SK-N-MC (cell line): ENCODE results near the gene EGR4.

ENCODE experiments used
- DNase-seq: peaks from one replicate; pipeline ENCODE4 v3.0.0-alpha.2; 2011; ENCODE audit warnings: low read depth, low spot score
- H3K27ac ChIP-seq: fragments of 200-600 bp; sonication (generic); 2 replicates; pipeline ENCODE4 v1.5.1; 2016; ENCODE audit warnings: mixed run types
- H3K36me3 ChIP-seq: fragments of 200-600 bp; sonication (generic); 2 replicates; pipeline ENCODE4 v1.6.1; 2017; ENCODE audit warnings: antibody characterized with exemption, low read length, mixed read lengths; ENCODE audit not compliant: insufficient read depth
- H3K4me3 ChIP-seq: fragments of 200-600 bp; sonication (generic); 2 replicates; pipeline ENCODE4 v1.5.1; 2016
- H3K9ac ChIP-seq: fragments of 200-600 bp; sonication (generic); 2 replicates; pipeline ENCODE4 v1.8.0; 2017; ENCODE audit warnings: mixed run types, mixed read lengths; ENCODE audit not compliant: insufficient read length
- H3K9me3 ChIP-seq: fragments of 200-600 bp; sonication (generic); 2 replicates; pipeline ENCODE4 v1.6.1; 2017; ENCODE audit warnings: low read depth, mild to moderate bottlenecking, antibody characterized with exemption, low read length, moderate library complexity, mixed read lengths
- EZH2 ChIP-seq: fragments of 200-600 bp; sonication (generic); IDR thresholded peaks from one replicate; pipeline ENCODE4 v1.6.1; 2017; ENCODE audit warnings: antibody characterized with exemption
- FOXP2 ChIP-seq: optimal IDR thresholded peaks from 2 replicates; pipeline ENCODE3; 2011; ENCODE audit warnings: mild to moderate bottlenecking, moderate library complexity; ENCODE audit not compliant: insufficient read depth; ENCODE audit errors: extremely low read length, control extremely low read depth
- POLR2AphosphoS5 ChIP-seq: IDR thresholded peaks from 2 replicates; pipeline ENCODE4 v1.6.1; 2012; ENCODE audit warnings: mild to moderate bottlenecking, low read depth, low read length, borderline replicate concordance

The EGR4 gene

DNA sequence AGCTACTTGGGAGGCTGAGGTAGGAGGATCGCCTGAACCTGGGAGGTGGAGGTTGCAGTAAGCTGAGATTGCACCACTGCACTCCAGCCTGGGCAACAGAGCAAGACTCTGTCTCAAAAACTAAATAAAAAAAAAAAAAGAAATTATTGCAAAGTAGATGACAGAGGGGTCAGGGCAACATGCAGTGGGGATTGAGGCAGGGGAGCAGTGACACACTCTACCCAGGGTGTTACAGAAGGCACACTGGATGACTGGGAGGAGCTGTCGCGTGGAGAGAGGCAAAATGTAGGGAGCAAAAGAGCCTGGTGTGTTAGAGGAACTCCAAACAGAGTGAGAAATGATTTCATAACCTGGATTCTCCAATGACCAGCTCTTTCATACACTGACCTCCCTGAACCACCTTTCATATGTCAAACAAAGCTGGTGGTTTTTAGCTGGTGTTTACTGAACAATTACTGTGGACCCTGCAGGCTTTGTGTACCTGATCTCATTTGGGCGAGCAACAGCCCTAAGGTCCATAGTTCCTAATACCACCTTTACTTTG, 31.2 kb downstream of the EGR4 start:
- Histone ChIP-seq H3K36me3 (no peaks in the 10 kb centered on the region), H3K27ac (no peak overlapping the region)
- no peak for DNase-seq

DNA sequence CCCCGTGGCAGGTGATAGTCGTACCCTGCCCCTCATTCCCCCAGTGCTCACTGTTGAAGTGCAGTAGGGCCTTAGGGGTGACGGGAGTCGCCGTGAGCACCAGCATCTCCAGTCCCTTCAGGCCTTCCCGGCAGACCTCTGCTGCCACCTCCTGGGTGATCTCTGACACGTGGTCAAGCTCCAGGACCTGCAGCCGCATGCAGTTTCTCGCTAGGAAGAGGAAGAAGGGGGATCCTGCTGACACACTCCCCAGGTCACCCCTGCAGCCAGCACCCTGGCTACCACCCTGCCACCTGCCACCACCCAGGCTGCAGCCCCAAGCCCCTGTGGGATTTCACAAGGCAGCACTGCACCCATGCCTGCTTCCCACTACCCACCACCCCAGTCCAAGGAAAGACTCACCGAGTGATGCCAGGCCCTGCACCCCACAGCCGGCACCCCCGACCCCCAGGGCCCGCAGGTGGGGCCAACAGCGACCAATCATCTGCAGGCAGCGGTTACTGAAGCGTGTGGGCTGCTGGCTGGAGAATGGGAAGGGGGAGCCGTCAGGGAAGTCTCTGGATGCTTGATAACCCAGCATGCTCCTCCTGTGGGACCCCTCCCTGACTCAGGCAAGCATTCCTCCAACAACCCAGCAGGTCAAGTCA, 32.9 kb downstream of the EGR4 start:
- Histone ChIP-seq H3K4me3 (no peak overlapping the region), H3K9ac (no peak overlapping the region), H3K36me3 (no peaks in the 10 kb centered on the region), H3K9me3 (no peaks in the 10 kb centered on the region), H3K27ac (no peak overlapping the region)
- no peak for TF ChIP-seq POLR2AphosphoS5
- TF ChIP-seq EZH2, result no peak
- TF ChIP-seq FOXP2, result no peak
- no peak for DNase-seq

More for the DNA sequence above, 31.2 kb downstream of the EGR4 start:
- no peak overlapping the region for H3K9ac ChIP-seq
- TF ChIP-seq FOXP2 (no peak), EZH2 (no peak), POLR2AphosphoS5 (no peak)
- no peak overlapping the region for H3K4me3 ChIP-seq
- no peaks in the 10 kb centered on the region for H3K9me3 ChIP-seq

DNA sequence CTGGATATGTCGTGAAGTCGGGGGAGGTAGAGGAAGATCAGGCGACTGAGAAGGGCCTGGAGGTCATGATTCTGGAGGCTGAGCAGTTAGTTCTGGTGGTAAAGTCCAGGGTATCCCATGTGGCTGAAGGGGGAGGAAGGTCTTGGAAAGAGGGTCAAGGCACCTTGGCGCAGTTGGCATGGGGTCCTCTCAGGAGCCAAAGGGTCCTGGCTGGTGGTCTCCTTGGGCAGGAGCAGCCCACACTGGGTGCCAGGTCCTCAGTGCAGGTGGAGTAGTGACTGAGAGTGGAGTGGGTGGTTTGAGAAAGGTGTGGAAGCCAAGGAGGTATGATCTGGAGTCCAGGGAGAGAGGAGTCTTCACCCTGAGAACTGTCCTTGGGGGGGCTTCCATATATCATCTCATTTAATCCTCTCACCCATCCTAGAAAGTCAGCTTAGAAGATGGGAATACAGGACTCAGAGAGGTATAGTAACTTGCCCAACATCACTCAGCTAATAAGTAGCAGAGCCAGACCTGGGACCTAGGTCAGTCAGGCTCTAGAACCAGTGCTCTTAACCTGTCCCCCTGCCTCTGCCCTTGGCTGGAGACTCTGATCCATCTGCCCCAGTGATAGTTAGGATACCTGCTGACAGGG, 33.5 kb downstream of the EGR4 start:
- Histone ChIP-seq H3K9me3 (no peaks in the 10 kb centered on the region), H3K36me3 (peaks cover 3% of the 10 kb centered on the region; the same call in 1 of the 2 replicates), H3K27ac (no peak overlapping the region), H3K9ac (no peak overlapping the region), H3K4me3 (no peak overlapping the region)
- no peak for DNase-seq
- TF ChIP-seq POLR2AphosphoS5 (no peak), FOXP2 (no peak)

DNA sequence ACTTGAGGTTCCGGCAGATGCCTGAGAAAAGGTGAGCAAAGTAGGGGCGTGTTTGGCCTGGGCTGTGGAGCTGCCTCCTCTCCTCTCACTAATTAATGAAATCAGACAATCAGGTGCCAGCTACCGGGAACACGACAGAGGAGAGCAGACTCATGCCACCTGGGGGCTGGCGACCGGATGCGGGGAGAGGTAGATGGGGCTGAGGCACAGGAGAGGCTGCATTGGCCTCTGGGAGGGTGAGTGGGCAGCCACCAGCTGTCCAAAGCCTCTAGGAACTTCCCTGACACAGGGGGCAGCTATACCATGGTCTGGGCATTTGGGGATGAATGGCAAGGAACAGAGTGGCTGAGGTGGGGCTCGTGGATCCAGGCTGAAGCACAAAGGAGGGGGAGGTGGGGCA, 34.1 kb downstream of the EGR4 start:
- no peak overlapping the region for H3K27ac ChIP-seq
- H3K36me3 ChIP-seq, result peaks cover 8% of the 10 kb centered on the region
- no peak overlapping the region for H3K9ac ChIP-seq
- H3K4me3 ChIP-seq, result no peak overlapping the region
- no peak for DNase-seq
- H3K9me3 ChIP-seq, result no peaks in the 10 kb centered on the region
- TF ChIP-seq POLR2AphosphoS5, result no peak
- no peak for TF ChIP-seq FOXP2
- no peak for TF ChIP-seq EZH2

DNA sequence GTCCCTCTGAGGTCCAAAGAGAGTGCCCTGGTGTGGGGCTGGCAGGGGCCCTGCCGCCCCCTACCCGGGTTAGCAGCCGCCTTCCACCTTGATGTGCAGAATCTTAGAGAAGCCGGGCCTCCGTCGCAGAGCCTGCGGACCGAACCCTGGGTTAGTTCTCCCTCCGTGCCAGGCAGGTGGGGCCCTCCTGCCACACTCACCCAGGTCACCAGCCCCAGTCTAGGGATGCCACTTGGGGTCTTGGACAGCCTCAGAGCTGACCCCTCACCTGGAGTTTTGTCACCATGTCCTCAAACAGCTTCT, 34.5 kb downstream of the EGR4 start:
- Histone ChIP-seq H3K4me3 (no peak overlapping the region), H3K27ac (no peak overlapping the region), H3K9ac (no peak overlapping the region), H3K36me3 (peaks cover 12% of the 10 kb centered on the region), H3K9me3 (no peaks in the 10 kb centered on the region)
- TF ChIP-seq EZH2, result no peak
- no peak for TF ChIP-seq FOXP2
- TF ChIP-seq POLR2AphosphoS5, result no peak
- no peak for DNase-seq

DNA sequence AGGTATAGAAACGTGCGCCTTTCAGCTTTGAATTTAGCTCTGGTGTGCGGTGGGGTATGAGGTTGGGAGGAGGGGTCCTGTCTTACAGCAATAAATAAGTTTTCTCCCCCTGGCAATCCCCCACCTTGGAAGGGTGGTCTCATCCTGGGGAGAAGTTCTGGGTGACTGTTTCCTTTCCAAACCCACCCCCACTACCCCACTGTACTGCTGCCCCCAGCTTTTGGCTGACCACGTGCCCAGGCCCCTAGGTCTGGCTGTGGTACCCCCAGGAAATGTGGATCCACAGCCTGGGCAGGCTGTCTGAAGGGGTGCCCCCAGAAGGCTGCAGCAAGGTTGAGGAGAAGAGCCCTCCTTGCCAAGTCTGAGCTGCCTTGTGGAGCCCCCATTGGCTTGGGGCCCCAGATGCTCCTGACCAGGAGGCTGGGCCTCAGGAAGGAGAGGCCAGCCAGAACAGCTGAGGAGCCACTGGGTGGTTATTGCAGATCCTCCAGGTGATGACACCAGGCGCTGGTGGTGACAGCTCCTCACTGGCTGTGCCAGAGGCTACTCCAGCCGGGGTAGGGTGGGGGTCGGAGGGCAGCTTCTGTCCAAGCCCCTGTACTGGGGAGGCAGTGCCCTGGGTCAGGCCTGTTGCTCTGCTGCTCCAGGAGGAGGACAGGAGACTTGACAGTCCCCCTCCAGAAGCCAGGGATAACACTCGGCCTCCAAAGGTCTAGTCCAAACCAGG, 35.0 kb downstream of the EGR4 start:
- Histone ChIP-seq H3K9ac (no peak overlapping the region), H3K27ac (no peak overlapping the region), H3K36me3 (peaks cover 17% of the 10 kb centered on the region), H3K4me3 (no peak overlapping the region), H3K9me3 (no peaks in the 10 kb centered on the region)
- no peak for DNase-seq
- TF ChIP-seq EZH2, result no peak

DNA sequence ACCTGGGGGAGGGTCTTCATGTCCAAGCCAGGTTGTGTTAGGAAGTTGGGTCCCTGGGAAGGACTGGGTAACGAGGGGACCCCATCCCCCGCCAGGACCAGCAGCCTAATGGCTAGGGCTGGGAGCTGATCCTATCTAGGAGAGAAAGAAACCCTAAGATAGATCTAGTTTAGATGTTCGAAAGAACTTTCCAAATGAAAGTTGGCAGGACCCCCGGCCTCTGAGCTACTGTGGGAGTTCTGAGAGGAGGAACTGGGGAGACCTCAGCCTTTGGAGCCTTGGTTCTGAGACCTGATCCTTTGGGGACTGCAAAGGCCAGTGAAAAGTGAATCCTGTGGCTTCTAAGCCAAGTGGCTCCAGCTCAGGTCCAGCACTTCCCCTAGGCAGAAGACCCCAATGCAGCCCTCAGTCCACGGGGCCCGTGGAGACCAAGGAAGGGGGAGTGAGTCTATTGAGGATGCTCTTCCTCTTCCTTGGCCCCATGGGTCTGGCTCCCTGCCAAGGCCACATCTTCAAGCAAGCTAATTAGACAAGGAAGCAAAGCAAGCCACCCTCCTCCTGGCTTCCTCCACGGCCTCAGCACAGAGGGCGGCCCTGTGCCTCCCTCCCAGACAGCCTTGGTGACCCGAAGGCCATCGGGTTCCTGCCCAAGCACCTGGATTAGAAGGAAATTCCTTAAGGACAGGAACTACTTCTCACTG, 35.8 kb downstream of the EGR4 start:
- TF ChIP-seq EZH2, result no peak
- TF ChIP-seq POLR2AphosphoS5, result no peak; the same call in 1 of the 2 replicates
- no peak for TF ChIP-seq FOXP2
- Histone ChIP-seq H3K4me3 (no peak overlapping the region), H3K36me3 (peaks cover 25% of the 10 kb centered on the region), H3K27ac (no peak overlapping the region), H3K9me3 (no peaks in the 10 kb centered on the region), H3K9ac (no peak overlapping the region)
- DNase-seq, result no peak

DNA sequence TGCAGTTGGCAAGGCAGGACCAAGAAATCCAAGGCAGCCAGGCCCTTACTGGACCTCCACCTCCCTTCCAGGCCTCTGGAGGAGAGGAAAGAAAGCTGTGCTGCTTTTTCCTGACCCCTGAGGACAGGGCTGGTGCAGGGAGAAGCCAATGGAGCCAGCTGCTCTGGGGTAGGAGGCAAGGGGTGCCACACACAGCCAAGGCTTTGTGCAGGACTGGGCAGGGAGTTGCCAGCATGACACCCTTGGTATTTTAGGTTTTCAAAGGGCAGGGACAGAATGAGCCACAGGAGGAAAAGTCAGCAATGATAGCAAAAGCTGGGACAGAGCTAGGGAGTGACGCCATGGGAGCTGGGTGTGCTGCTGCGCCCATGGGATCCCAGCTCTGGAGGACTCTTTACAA, 36.3 kb downstream of the EGR4 start:
- peaks cover 29% of the 10 kb centered on the region for H3K36me3 ChIP-seq

More for the DNA sequence above, 36.3 kb downstream of the EGR4 start:
- Histone ChIP-seq H3K9me3 (no peaks in the 10 kb centered on the region), H3K27ac (no peak overlapping the region; the same call in 1 of the 2 replicates), H3K4me3 (no peak overlapping the region), H3K9ac (no peak overlapping the region)
- no peak for DNase-seq
- no peak for TF ChIP-seq FOXP2
- no peak; the same call in 1 of the 2 replicates for TF ChIP-seq POLR2AphosphoS5
- TF ChIP-seq EZH2, result no peak
